Transverse colon (tissue), 4 donors: ENCODE data around the gene SAT2. TPM values are rescaled to one million over a fixed set of nuclear protein-coding genes. Genes with fewer than 3 reads are reported as not detected.

ENCODE experiments used
- DNase-seq: peaks from one replicate; pipeline ENCODE4 v3.0.0-alpha.2; 2019
- H3K27ac ChIP-seq, 4 donors: fragments of 200-600 bp; sonication (generic); 2 replicates each; pipeline ENCODE4 v1.5.1; 2016 to 2018; ENCODE audit warnings: inconsistent platforms in 4 of 4
- H3K27me3 ChIP-seq: fragments of 200-600 bp; sonication (generic); 2 replicates; pipeline ENCODE4 v1.5.1; 2017; ENCODE audit warnings: inconsistent platforms
- H3K36me3 ChIP-seq, 4 donors: fragments of 200-600 bp; sonication (generic); 2 replicates each; pipeline ENCODE4 v1.5.1; 2017 to 2019; ENCODE audit warnings: inconsistent platforms in 4 of 4
- H3K4me1 ChIP-seq, 4 donors: fragments of 200-600 bp; sonication (generic); 2 replicates each; pipeline ENCODE4 v1.5.1; 2017 to 2020; ENCODE audit warnings: inconsistent platforms in 4 of 4
- H3K4me3 ChIP-seq, 4 donors: fragments of 200-600 bp; sonication (generic); 1 replicate in 1 of 4; 2 replicates in 3 of 4; pipeline versions ENCODE4 v1.5.1 to v1.6.1; 2017 to 2019; ENCODE audit warnings: inconsistent platforms in 4 of 4
- H3K9me3 ChIP-seq, 2 donors: fragments of 200-600 bp; sonication (generic); 2 replicates each; pipeline ENCODE4 v1.5.1; 2017 to 2019; ENCODE audit warnings: inconsistent platforms in 2 of 2
- CTCF ChIP-seq, 5 experiments: fragments of 200-600 bp in 3 of 5; fragments of 450-650 bp in 2 of 5; sonication (generic) in 3 of 5; IDR thresholded peaks; 1 replicate in 2 of 5; 2 replicates in 3 of 5; pipeline ENCODE4 v1.5.1; 2016 to 2017; ENCODE audit warnings: antibody characterized with exemption in 5 of 5, inconsistent platforms in 3 of 5, mild to moderate bottlenecking in 2 of 5, moderate library complexity in 1 of 5
- EP300 ChIP-seq: sonication (generic); formaldehyde crosslinking; IDR thresholded peaks from one replicate; pipeline ENCODE4 v1.6.1; 2017; ENCODE audit warnings: antibody characterized with exemption, low read depth
- POLR2A ChIP-seq: fragments of 450-650 bp; IDR thresholded peaks from one replicate; pipeline ENCODE4 v1.6.1; 2016; ENCODE audit warnings: antibody characterized with exemption, mild to moderate bottlenecking, moderate library complexity
- POLR2AphosphoS5 ChIP-seq, 3 donors: sonication (generic); formaldehyde crosslinking; IDR thresholded peaks; one replicate each; pipeline ENCODE4 v1.6.1; 2016; ENCODE audit warnings: antibody characterized with exemption in 3 of 3
- WGBS, 2 donors: methylation state at CpG; one replicate each; pipeline ENCODE4 v1.1.5; 2018; ENCODE audit warnings: low coverage in 1 of 2; 5-methylcytosine and 5-hydroxymethylcytosine counted together
- in situ Hi-C, 4 donors: fragments of 200-750 bp; cut with MboI; loops; one replicate each; pipeline versions ENCODE4 v1.15.0 to v1.15.1; 2017; ENCODE audit warnings: low sequenced_read_pairs in 3 of 4, low pct_ligation_motif_present in 1 of 4, low pct_unique_long_range_greater_than_20kb in 1 of 4
- intact Hi-C: fragments of 100-400 bp; cut with DNase I; formaldehyde crosslinking; loops from one replicate; pipeline ENCODE4 v1.15.1; 2023; ENCODE audit warnings: low total_unique reads
- total RNA-seq, 4 donors: library from RNA; depleted of rRNA; stranded (reverse); fragments of >200 nt; gene quantifications; one replicate each; pipeline ENCODE4 v1.1.0, GENCODE V29; 2016

The SAT2 gene
- total RNA-seq, 4 donors from 2014 or later = 21.7 to 106 (median 67.7) TPM

- Histone ChIP-seq H3K36me3 (no peaks in the 10 kb centered on the region), H3K9me3 (no peaks in the 10 kb centered on the region), H3K4me3 (no peak overlapping the region), H3K27ac (no peak overlapping the region), H3K27me3 (no peaks in the 10 kb centered on the region), H3K4me1 (no peaks in the 10 kb centered on the region)
- TF ChIP-seq CTCF (IDR thresholded peaks at IDR 0.05) = no peak
- no peak for TF ChIP-seq POLR2A
- no peak for TF ChIP-seq POLR2AphosphoS5 (IDR thresholded peaks at IDR 0.05)
- no peak for TF ChIP-seq EP300
- intact Hi-C loops (no loop called here), in situ Hi-C loops (no loop called here)
- WGBS, 2 donors = 92 to 95% methylated on average over 3 to 8 of the region's 8 CpGs
- no peak for DNase-seq
Observed at GRCh38 chr17:7620835-7621234, 6.8 kb downstream of the SAT2 start.

- Histone ChIP-seq H3K36me3 (no peaks in the 10 kb centered on the region), H3K4me1 (peaks cover 0 to 11% (median 4%) of the 10 kb centered on the region in 4 donors), H3K27ac (no peak overlapping the region), H3K9me3 (no peaks in the 10 kb centered on the region), H3K4me3 (no peak overlapping the region), H3K27me3 (no peaks in the 10 kb centered on the region)
- in situ Hi-C loops = no loop called here
- no peak for DNase-seq
- TF ChIP-seq POLR2AphosphoS5 (IDR thresholded peaks at IDR 0.05) (no peak), POLR2A (no peak), EP300 (no peak)
- intact Hi-C loops = no loop called here
- WGBS, 2 donors = 65 to 75% methylated on average over 4 to 5 of the region's 5 CpGs
Observed at GRCh38 chr17:7618608-7619007, 9.0 kb downstream of the SAT2 start.

GRCh38 chr17:7615265-7615747 lies 12.3 kb downstream of the SAT2 start:
- Histone ChIP-seq H3K36me3 (no peaks in the 10 kb centered on the region), H3K9me3 (no peaks in the 10 kb centered on the region), H3K27me3 (no peaks in the 10 kb centered on the region), H3K4me1 (peaks cover 16 to 34% (median 25%) of the 10 kb centered on the region in 4 donors), H3K27ac (peak overlapping the region; percentile 90 to 98 (median 94)), H3K4me3 (peak overlapping the region in 3 of 4 donors; percentile 32 to 92 (median 60))
- no peak for TF ChIP-seq POLR2A
- TF ChIP-seq CTCF (IDR thresholded peaks at IDR 0.05) = no peak
- TF ChIP-seq POLR2AphosphoS5 (IDR thresholded peaks at IDR 0.05) = peak in 1 of 3 donors; percentile 14
- TF ChIP-seq EP300 = no peak
- 2 to 6% methylated on average over 11 to 28 of the region's 28 CpGs for WGBS, 2 donors
- no peak for DNase-seq
- intact Hi-C loops (no loop called here), in situ Hi-C loops (no loop called here)

- intact Hi-C loops (no loop called here), in situ Hi-C loops (no loop called here)
- H3K4me3 ChIP-seq = peak within 1 kb of the TSS; percentile 61 to 92 (median 71)
- peak; percentile 100 for DNase-seq
- no peaks in the 10 kb centered on the region for H3K9me3 ChIP-seq
- 1% methylated on average over 80 of the region's 93 CpGs; no CpG with 5 or more reads in 1 of the 2 donors for WGBS, 2 donors
- TF ChIP-seq POLR2A (peak; percentile 71), CTCF (IDR thresholded peaks at IDR 0.05) (peak; percentile 34 to 86 (median 67)), POLR2AphosphoS5 (IDR thresholded peaks at IDR 0.05) (peak; percentile 88 to 89 (median 89)), EP300 (no peak)
- peaks cover 16 to 34% (median 25%) of the 10 kb centered on the region in 4 donors for H3K4me1 ChIP-seq
- no peaks in the 10 kb centered on the region for H3K36me3 ChIP-seq
- H3K27ac ChIP-seq = peak within 1 kb of the TSS; percentile 90 to 98 (median 96)
- H3K27me3 ChIP-seq = no peaks in the 10 kb centered on the region
Observed at GRCh38 chr17:7614425-7615264, 13.0 kb downstream of the SAT2 start, which contains the start of gene FXR2. Gene FXR2 (minus strand): TSS chr17:7614897. CDS start chr17:7614532, 365 bp downstream.
